Measurements from ENCODE around the gene HCN4. TPM values are rescaled to one million over a fixed set of nuclear protein-coding genes. Genes with fewer than 3 reads are reported as not detected.

Gene HCN4
- not detected in 2 replicates for total RNA-seq (ENCODE audit: low replicate concordance)

DNA sequence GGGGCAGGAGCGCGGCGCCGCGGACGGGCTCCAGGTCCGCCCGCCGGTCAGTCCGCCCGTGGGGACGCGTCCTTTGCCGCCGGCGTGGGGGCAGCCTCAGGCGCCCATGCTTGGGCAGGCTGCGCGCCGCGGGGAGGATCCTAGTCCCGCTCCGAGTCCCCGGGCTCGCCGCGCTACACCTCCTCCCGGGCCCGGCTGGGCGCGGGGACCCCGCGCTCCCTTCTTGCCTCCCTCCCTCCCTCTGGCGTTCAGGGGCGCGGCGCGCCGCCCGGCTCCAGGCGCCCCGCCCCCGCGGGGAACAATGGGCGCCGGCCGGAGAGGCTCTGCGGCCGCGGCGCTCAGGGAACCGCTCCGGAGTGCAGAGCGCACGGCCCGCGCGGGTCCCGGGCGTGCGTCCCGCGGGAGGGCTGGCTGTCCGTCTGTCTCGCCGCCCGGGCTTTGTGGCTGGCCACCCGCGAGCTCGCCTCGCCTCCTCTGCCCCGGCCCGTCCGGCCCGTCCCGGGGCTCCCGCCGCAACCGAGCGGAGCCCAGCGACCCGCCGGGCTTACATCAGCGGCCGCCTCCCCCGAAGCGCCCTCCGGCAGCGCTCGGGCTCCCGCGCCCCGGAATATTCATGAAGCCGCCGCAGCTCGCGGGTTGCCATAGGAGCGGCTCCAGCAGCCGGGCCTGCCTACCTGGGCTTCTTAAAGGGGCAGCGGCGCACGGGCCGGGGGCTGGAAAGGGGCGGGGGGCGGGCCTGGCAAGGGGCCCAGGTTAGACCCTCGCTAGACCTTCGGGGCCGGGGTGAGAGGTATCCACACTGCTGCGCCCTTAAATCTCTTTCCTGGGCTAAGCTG is at the start of gene HCN4:
TSS of gene HCN4 (minus strand) at position 658 of the 836 bp plus-strand sequence. CDS start 688 bp downstream, outside the sequence.

Other genes starting within 250 kb of the HCN4 start
- gene REC114, start 74.2 kb upstream of the HCN4 start, total RNA-seq (ENCODE audit: low replicate concordance), result not detected in 2 replicates

Measured in smooth muscle cell of the coronary artery (primary cell).